Activated CD4-positive, alpha-beta T cell treated with anti-CD3 and anti-CD28 coated beads, Interleukin-2, amount 50 U/mL, for 16 hours (primary cell): Measurements from ENCODE around the gene UMOD.
"Not testable (repeated sequence)": the region's sequence is repeated elsewhere in the genome, so short reads cannot be mapped to it uniquely, and the experiment has no call there.

ENCODE experiments used
- DNase-seq: peaks from one replicate; pipeline ENCODE4 v3.0.0-alpha.2; 2020

Gene UMOD

DNA sequence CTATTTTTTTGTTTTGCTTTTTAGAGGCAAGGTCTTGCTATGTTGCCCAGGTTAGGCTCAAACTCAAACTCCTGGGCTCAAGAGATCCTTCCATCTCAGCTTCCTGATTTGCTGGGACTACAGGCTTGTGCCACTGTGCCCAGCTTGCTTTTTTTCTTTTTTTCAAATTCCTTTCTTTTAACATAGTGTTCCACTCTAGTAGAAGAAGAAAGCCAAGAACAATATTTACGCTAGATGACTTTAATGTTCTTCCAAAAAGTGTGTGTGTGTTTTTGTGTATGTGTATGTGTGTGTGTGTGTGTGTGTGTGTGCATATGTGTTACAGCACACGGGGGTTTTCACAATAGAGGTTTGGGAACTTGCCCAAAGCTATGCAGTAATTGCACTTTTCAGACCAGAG lies 10.7 kb upstream of the UMOD start:
- no peak for DNase-seq

DNA sequence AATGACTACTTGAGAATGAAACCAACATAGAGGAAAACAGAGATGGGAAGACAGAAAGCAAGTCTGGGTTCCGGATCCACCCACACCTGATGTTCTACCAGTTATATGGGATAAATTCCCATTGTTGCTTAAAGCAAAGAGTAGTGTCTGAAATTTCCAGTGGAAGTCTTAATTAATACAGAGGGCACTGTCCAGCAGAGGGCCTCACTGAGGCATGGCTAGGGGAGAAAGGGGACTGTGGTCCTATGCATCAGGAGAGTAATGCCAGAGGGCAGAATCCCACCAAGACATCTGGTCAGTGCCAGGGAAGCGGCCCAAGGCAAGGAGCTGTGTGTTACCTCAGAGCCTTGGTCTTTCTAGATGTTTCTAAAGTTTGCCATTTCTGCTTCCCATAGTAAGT lies 7.5 kb upstream of the UMOD start:
- no peak for DNase-seq

DNA sequence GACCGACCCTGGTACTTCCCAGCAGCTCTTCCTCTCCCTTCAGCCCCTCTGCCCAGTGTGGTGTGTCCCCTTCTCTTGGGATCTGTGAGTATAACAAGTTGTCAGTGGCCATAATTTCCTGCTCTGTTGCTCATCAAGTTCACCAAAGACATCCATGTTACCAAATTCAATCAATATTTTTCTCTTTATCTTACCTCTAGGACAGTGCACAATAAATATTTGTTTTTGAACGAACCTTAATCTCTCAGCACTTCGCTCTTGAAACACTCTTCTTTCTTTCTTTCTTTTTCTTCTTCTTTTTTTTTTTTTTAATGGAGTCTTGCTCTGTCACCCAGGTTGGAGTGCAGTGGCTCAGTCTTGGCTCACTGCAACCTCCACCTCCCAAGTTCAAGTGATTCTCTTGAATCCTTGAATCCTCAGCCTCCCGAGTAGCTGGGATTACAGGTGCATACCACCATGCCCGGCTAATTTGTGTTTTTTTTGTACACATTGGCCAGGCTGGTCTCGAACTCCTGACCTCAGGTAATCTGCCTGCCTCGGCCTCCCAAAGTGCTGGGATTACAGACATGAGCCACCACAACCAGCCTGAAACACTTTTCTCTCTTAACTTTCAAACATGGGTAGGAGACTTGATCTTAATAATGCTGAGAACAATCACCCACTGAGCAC lies 2.7 kb upstream of the UMOD start:
- DNase-seq: no peak

DNA sequence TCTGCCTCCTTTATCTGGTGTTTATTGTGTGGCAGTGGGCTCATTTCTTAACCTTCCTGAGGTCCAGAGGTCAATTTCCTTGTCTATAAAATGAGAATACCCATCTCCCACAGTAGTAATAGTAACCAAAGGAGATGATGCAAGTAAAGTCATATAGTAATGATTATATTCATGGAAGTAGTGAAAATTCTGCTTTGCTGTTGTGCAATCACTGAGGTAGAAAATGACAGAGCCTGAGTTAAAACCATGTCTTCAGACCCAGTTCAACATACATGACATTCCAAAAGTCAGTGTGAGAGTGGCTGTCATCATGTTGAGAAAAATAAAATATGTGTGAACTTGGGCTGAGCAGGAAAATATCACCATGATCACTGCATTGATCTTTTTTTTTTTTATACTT lies 864 bp upstream of the UMOD start:
- DNase-seq: no peak

DNA sequence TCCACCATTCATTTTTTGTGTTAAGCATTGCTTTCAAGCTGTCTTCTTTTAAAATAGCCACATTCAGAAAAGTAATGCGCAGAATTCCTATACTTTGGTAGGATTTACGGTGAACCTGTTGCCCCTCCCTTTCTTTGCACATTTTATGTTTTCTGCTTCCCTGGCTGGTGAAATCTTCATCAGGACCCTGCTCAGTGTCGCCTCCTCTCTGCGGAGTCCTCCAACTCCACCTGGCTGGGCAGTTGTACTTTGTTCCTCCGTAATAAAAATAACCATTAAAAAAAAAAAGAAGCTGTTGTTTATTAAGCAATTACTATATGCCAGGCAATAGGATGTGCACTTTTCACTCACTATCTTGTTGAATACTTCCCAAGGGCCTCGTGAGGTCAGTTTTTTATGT lies 2.9 kb downstream of the UMOD start:
- DNase-seq: no peak

DNA sequence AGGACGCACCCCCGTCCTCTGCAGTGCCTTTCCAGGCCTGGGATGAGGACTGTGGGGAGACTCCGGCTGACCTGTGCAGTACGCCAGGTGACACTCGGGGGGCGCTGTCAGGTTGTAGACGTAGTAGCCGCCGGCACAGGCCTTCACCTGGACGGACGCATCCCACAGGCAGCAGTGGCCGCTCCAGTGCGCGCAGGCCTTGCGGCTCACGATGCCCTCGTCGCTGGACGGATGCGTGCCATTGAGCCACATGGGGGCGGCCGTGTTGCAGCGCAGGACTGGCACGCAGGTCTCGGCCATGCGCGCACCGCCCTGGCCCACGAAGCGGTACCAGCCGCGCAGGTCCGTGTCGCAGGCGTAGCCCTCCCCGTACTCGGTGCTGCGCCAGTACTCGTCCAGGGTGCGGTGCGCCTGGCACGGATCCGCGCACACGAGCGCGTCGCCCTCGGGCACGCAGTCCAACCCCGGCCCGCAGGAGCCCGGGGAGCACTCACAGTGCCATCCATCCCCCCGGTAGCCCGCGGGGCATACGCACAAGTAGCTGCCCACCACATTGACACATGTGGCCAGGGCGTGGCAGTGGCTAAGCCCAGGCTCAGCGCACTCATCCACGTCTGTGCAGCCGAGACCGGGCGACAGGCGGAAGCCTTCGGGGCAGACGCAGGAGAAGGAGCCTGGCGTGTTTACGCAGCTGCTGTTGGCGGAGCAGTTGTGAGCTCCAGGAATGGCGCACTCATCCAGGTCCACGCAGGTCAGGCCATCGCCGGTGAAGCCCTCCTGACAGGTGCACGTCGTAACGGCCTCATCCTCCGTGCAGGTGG lies 3.9 kb downstream of the UMOD start:
- DNase-seq: no peak

DNA sequence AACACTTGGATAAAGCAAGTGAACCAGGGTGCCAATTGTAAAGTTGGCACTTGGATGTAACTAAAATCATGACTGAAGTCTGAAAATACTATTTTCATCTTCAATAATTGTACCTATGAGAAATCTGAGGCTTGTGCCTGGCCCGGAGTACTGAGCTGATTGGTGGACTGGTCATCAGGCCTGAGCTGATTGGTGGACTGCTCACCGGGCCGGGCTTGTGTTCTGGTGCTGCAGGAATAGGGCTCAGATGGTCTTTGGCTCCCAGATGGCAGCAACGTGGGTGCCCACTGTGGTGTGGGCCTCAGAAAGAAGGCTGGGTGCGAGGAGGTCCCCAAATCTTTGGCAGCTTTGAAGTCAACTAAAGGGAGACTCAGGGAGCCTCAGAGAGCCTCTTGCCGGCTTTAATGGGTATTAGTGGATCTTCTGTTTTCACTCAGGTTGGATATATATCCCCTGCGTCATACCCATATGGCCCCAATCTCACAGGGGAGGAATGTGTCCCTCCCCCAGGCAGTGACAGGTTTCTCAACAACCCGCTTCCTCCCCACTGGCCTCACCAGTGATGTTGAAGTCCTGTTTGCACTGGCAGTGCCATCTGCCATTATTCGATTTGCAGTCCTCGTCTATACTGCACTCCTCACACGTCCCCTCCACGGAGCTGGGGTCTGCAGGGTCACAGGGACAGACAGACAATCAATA lies 4.7 kb downstream of the UMOD start:
- no peak for DNase-seq

DNA sequence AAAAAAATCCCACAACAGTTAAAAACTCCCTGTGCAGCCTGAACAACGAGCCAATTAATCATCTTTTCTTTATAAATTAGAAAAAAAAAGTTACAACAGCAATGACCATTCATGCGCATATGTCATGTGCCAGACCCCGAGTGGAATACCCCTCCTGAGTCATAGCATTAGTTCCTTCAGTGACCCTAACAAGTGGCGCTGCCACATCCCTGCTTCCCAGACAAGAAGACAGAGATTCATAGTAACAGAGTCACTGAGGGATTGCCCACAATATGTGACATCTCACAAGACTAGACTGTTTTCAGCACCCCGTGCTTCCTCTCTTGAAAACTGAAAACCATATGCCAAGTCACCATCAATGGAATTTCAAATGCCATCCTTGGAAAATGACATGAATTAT lies 7.9 kb downstream of the UMOD start:
- no peak for DNase-seq

DNA sequence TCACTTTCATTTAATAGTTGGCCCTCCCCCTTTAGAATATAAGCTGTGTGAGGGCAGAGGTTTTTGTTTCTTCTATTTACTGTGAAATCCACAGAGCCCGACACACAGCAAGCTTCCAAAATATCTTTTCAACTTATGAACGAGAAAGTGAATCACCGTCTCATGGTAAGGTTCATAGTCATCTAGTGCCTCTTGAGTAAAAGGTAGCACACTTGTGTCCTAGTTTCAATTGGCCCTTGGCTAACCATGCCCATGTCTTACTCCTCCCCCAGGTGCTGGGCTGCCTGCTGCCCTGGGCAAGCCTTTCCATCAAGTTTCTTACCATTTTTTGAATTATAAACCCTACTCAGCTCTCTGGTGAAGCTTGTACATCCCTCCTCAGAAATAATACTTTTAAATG lies 12.8 kb downstream of the UMOD start:
- no peak for DNase-seq

DNA sequence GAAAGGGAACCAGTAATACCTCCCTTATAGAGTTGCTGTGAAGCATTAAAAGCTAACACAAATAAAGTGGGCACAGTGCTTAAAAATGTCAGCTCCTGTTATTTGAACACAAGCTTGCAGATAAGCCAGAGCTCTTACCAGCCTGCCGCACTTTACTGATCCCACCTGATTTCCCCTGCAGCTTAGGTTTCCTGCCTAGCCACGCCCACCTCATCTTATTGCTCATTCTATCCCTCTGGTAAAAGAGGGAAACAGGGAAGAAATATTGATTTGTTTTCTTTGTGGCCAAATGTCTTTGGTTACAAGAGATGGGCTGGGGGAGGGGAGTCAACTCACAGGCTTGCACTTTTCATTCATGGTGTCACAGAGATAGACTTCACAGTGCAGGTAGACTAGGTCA lies 15.6 kb downstream of the UMOD start:
- DNase-seq: no peak

DNA sequence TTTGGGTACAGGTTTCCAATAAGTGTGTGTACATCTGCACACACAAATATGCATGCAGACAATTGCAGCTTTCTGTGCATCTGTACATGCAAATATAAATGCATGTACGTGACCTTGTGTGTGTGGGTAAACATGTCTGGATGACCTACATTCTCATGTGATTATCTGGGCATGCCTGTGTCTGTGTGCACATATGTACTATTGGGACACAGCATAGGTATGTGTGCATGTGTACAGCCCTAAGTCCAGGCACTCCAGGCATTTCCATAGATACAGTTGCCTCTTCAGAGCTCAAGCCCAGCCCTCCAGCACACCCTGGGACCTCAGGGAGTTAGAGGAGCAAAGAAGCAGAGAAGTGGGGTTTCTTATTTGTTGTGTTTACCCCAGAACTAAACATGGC lies 18.1 kb downstream of the UMOD start:
- DNase-seq: no peak

DNA sequence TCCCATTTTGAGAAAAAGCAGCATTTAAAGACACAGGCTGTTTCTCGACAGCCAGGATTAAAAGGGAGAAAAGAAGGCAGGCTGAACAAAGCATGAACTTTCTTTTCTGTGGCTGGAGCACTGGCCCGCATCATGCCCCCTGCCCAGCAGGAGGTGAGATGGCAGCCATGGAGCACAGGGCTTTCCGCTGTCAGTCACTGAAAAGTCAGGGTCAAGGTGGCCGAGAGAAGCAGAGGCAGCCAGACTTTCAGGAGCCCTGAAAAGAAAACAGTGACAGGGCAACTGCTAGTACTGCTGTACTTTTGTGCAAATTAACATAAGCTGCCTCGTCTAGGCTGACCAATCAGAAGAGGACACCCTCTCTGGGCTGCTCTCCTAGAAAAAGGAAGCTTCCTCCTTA lies 19.4 kb downstream of the UMOD start:
- no peak for DNase-seq

DNA sequence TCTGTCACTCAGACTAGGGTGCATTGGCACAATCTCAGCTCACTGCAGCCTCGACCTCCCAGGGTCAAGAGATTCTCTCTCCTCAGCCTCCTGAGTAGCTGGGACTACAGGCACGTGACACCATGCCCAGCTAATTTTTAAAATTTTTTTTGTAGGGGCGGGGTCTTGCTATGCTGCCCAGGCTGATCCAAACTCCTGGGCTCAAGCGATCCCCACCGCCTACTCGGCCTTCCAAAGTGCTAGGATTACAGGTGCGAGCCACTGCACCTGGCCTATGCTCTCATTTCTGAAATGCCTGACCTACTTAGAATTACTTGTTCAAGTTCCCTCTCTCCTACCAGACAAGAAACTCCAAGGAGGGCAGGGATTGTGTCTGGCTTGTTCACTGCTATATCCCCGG lies 20.1 kb downstream of the UMOD start:
- DNase-seq: no peak

DNA sequence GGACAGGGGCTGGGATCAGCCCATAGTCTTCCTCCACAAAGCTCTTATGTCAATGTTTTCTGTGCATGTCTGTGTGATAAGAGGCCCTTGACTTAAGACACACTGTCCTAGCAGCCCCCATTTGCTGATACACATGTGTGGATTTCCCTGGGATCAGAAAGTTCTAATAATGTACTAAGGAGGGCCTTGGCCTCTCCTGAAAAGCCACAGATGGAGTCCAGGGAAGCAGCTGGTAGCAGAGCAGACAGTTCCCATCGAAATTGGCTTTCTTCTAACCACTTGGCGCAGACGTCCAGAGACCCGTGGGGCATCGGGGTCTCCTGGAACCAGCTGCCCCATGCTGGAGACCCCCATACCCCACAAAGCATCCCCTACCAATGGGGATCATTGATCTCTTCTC lies 20.9 kb downstream of the UMOD start:
- DNase-seq: no peak

DNA sequence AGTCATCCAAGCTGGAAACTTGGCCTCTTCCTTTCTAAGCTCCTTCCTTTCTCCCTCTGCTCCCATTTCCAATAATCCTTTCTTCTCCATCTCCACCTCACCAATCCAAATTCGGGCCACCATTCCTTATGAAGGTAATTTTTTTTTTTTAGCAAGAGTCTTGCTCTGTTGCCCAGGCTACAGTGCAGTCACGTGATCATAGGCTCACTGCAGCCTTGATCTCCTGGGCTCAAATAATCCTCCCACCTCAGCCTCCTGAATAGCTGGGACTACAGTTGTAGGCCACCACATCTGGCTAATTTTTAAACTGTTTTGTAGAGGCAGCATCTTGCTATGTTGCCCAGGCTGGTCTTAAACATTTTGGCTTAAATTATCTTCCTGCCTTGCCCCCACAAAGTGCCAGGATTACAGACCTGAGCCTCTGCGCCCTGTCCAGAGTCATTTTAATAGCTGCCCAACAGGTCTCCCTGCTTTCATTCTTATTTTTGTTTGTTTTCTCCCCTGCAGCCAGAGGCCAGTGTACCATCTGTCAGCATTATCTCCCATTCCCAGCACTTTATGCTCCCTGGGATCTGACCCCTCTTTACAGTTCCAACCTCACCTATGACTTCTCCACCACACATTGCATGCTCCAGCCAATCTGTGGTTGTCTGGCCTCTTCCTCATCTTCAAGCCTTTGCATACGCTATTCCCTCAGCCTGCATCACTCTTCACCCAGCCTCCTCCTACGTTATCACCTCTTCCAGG lies 22.9 kb downstream of the UMOD start:
- no peak for DNase-seq

DNA sequence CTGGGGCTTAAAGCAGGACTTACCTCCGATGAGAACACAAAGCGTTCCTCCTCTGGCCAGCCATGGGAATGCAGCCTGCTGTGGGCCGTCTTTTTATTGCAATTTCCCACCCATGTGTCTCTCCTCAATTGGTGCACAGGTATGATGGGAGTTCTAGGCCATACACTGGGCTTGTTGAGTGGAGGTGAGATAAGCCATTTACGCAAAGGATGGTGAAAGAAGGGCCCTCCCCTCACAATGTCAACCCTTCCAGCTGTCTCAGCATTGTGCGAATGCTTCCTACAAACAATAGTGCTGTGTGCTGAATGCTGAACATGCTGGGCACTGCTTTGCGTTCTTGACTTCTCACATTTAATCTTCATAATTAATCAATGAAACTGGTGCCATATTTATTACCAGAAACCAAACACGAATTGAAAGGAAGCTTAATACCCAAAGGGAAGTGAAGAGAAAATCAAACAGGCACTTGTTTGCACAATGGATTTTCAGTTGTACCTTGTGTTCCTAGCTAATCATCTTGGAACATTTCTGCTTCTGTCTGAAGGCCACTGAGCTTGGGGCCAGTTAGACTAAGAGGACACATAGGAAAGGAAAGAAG lies 25.0 kb downstream of the UMOD start, which contains the start of gene GP2:
GP2 (minus strand) TSS at position 70 of the 598 bp plus-strand sequence. CDS start 1,082 bp downstream, outside the sequence.
- no peak for DNase-seq

DNA sequence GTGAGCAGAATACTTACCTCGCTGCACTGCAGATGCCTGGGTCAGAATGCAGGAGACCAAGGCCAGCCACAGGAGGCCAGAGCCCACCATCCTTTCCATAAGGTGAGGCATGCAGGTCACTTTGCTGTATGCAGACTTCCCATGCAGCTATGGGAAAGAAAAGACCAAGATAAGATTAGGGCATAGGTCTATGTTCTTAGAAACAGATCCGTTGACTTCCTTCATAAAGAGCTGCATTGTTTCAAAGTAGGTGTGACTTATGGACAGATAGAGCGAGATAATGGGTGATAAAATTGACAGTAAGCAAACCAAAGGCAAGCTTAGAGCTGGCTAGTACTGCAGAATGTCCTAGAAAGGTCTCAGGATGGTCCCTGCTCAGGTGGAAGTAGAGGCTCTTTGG lies 26.2 kb downstream of the UMOD start:
- no peak for DNase-seq

DNA sequence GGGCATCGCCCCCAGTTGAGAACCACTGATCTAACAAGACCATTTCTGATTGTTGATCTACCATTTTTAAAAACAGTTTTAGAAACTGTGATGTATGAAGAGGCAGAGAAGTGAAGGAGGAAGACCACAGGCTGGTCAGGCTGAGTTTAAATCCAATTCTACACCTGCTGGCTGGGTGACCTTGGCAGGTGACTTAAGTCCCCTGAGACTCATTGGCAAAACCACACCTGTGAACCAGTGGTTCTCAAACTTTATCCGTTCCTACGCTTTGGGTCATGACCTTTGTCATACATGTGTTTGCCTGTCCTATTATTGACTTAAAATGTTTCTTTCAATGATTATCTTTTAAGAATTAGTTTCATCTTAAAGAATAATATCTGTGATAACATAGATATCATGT lies 27.5 kb downstream of the UMOD start:
- no peak for DNase-seq

DNA sequence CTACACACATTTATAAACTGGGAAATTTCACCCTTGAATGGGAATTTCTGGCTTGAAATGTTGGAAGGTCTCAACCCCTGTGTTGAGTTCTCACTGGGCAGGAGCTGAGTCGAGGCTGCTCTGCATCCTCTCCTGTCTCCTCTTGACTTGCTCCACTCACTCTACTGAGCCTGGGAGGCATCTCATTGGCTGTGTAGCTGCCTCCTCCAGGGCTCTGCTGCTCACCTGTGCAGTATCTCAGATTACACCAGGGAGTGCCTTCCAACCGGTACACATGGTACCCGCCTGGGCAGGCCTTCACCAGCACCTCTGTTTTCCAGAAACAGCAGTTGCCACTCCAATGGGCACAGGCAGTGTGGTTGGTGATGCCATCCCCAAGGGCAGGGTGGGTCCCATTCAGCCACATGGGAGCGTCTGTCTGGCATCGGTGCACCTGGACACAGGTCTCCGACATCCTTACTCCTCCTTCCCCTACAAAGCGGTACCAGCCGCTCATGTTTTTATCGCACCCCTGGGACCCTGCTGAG lies 28.9 kb downstream of the UMOD start:
- no peak for DNase-seq

DNA sequence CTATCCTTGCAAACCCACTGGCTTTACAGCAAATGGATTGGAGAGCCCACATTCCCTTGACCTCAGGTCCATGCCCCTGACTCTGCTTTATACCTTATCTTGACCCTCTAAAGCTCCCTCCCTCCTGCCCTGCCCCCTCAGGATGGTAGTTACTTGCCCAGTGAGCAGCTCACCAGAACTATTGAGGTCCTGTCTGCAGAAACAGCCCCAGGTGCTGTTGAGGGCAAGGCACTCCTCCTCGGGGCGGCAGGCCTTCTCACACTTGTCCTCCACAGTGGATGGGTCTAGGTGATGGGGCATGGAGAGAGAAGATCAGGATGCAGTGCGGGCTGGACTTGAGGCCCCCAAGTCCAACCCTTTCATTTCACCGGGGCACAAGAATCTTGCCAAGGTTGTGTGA lies 29.8 kb downstream of the UMOD start:
- no peak for DNase-seq

DNA sequence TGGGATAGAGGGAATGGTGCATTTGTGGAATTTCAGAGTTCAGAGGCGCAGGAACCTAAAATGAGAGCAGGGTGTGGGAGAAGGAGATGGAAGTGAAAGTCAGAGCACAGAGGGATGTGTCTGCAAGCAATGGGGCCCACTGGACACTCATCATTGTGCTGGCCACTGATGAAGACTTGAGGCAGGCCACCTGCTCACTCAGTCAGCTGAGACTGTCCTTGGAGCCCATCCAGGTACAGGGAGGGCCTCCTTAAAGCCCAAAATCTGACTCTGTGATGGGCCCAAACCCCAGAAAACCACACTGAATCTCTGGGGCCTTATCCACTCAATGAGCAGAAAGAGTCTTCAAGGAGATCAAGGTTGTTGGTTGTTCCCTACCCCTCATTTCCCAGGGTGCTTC lies 30.8 kb downstream of the UMOD start:
- DNase-seq: no peak

DNA sequence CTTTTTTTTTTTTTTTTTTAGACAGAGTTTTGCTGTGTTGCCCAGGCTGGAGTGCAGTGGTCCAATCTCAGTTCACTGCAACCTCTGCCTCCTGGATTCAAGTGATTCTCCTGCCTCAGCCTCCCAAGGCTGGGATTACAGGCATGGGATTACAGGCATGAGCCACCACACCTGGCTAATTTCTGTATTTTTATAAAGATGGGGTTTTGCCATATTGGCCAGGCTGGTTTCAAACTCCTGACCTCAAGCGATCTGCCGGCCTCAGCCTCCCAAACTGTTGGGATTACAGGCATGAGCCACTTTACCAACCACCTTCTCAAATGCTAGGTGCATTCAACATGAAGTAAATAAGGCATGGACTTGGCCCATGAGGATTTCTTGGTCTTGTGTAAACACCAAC lies 31.5 kb downstream of the UMOD start:
- DNase-seq: not testable (repeated sequence)

DNA sequence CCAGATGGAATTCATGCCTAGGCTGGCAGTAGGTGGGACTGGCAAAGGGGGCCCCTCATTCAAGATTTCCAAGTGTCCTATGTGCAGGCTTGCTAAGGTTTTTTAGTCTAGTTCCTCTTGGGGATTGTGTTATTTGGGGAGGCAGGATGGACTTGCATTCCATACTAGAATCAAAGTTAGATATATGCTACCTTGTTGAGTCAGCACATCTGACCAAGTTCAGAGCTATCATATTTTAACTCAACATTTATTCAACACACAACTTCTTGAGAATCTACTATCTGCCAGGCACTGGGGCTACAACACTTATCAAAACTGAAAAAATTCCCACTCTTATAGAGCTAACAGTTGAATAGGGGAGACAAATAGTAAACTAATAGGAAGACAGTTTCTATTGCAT lies 31.9 kb downstream of the UMOD start:
- no peak for DNase-seq
